GM12878 (cell line): ENCODE data around the gene KLHDC10. TPM values are rescaled to one million over a fixed set of nuclear protein-coding genes. Genes with fewer than 3 reads are reported as not detected.
"Not testable (repeated sequence)": the region's sequence is repeated elsewhere in the genome, so short reads cannot be mapped to it uniquely, and the experiment has no call there.

Source experiments
- ATAC-seq: fragments of 200-7000 bp; cut with Tn5 transposase; 3 replicates; pipeline ENCODE4 v1.9.1; 2020; ENCODE audit warnings: mild to moderate bottlenecking, moderate library complexity
- BruUV-seq: library from RNA; stranded (reverse); fragments of 400-500 nt; replicated peaks from 2 replicates; lab custom pipeline; 2021; lab: Mats Ljungman, UMichigan
- CTCF ChIA-PET: fragments of 300-600 bp; sonication (Branson Sonifier 250); formaldehyde crosslinking; extraction: SDS; loops from one replicate; lab custom pipeline; 2021; ENCODE audit warnings: inconsistent platforms; lab: Yijun Ruan, JAX
- POLR2A ChIA-PET: fragments of 350-600 bp; formaldehyde crosslinking; extraction: SDS; loops from one replicate; lab custom pipeline; 2021; ENCODE audit warnings: inconsistent platforms; lab: Charles Lee
- RAD21 ChIA-PET: fragments of 300-600 bp; sonication (Branson Sonifier 250); formaldehyde crosslinking; loops from one replicate; lab custom pipeline; 2023; ENCODE audit warnings: antibody characterized with exemption; ENCODE audit not compliant: unreplicated experiment; lab: Charles Lee
- SMC1A ChIA-PET: fragments of 300-600 bp; sonication (Branson Sonifier 250); formaldehyde crosslinking; loops from one replicate; lab custom pipeline; 2023; ENCODE audit not compliant: unreplicated experiment, uncharacterized antibody; lab: Charles Lee
- DNase-seq: peaks from one replicate; pipeline ENCODE4 v3.0.0-alpha.2; 2011; ENCODE audit warnings: low read depth, low spot score
- FAIRE-seq: peaks from 3 replicates; lab custom pipeline; 2011; peaks lifted over from hg19 to GRCh38; lab: Jason Lieb, UNC
- H2AFZ ChIP-seq: 2 replicates; pipeline ENCODE4 v1.6.0; 2011; ENCODE audit warnings: low read depth, low read length, control low read depth; ENCODE audit not compliant: control insufficient read depth
- H3K27ac ChIP-seq: 2 replicates; pipeline ENCODE4 v1.5.1; 2011; ENCODE audit warnings: control low read depth; ENCODE audit not compliant: control insufficient read depth, insufficient read depth
- H3K27me3 ChIP-seq, 2 experiments: replicated peaks in 1 of 2; 2 replicates each; pipeline versions ENCODE4 v1.6.0 to v1.6.1; 2011; ENCODE audit warnings: low read length in 1 of 2; ENCODE audit not compliant: control insufficient read depth in 2 of 2, insufficient read depth in 2 of 2
- H3K36me3 ChIP-seq, 2 experiments: 2 replicates each; pipeline ENCODE4 v1.5.1; 2011; ENCODE audit warnings: low read length in 1 of 2; ENCODE audit not compliant: control insufficient read depth in 2 of 2, insufficient read depth in 2 of 2
- H3K4me1 ChIP-seq: 2 replicates; pipeline ENCODE4 v1.6.1; 2011; ENCODE audit warnings: mild to moderate bottlenecking, low read length, moderate library complexity, mixed read lengths; ENCODE audit not compliant: control insufficient read depth, insufficient read depth
- H3K4me2 ChIP-seq: 2 replicates; pipeline ENCODE4 v1.6.0; 2011; ENCODE audit warnings: control low read depth; ENCODE audit not compliant: control insufficient read depth, insufficient read depth
- H3K4me3 ChIP-seq: fragments of 200-600 bp; sonication (generic); 2 replicates; pipeline ENCODE4 v1.5.1; 2016
- H3K79me2 ChIP-seq: 2 replicates; pipeline ENCODE4 v1.6.0; 2011; ENCODE audit warnings: low read length; ENCODE audit not compliant: control insufficient read depth, insufficient read depth
- H3K9ac ChIP-seq: 2 replicates; pipeline ENCODE4 v1.8.0; 2011; ENCODE audit warnings: low read length, control low read depth, mixed read lengths; ENCODE audit not compliant: control insufficient read depth, insufficient read depth
- H3K9me3 ChIP-seq: replicated peaks from 3 replicates; pipeline ENCODE4 v1.5.1; 2011; ENCODE audit warnings: mild to moderate bottlenecking, low read length; ENCODE audit not compliant: control insufficient read depth, insufficient read depth
- H4K20me1 ChIP-seq: 2 replicates; pipeline ENCODE4 v1.6.0; 2011; ENCODE audit not compliant: control insufficient read depth, insufficient read depth
- BRCA1 ChIP-seq: IDR thresholded peaks from 2 replicates; pipeline ENCODE4 v1.6.1; 2011; ENCODE audit warnings: low read depth, low read length, improper control_type of control experiment
- FOS ChIP-seq: IDR thresholded peaks from 3 replicates; pipeline ENCODE4 v1.6.1; 2011; ENCODE audit warnings: borderline replicate concordance; ENCODE audit not compliant: insufficient read length; ENCODE audit errors: extremely low read depth
- HDAC6 ChIP-seq: fragments of 200-600 bp; sonication (generic); IDR thresholded peaks from one replicate; pipeline ENCODE4 v1.8.0; 2017; ENCODE audit warnings: antibody characterized with exemption; ENCODE audit not compliant: unreplicated experiment
- IKZF1 ChIP-seq: fragments of 450-650 bp; conservative IDR thresholded peaks from 2 replicates; pipeline ENCODE4 v1.6.1; 2017; ENCODE audit warnings: antibody characterized with exemption, mild to moderate bottlenecking
- IRF4 ChIP-seq: IDR thresholded peaks from 2 replicates; pipeline ENCODE4 v1.6.1; 2011; ENCODE audit warnings: low read depth, low read length
- MXI1 ChIP-seq: fragments of 150-350 bp; IDR thresholded peaks from 2 replicates; pipeline ENCODE4 v1.6.1; 2011; ENCODE audit warnings: low read depth, mild to moderate bottlenecking, inconsistent platforms, low read length, improper control_type of control experiment
- NR2C2 ChIP-seq: IDR thresholded peaks from 2 replicates; pipeline ENCODE4 v1.6.1; 2011; ENCODE audit warnings: borderline replicate concordance, low read depth; ENCODE audit not compliant: control insufficient read depth, insufficient read length
- NRF1 ChIP-seq: conservative IDR thresholded peaks from 2 replicates; pipeline ENCODE4 v1.6.1; 2011; ENCODE audit warnings: mild to moderate bottlenecking, low read depth, low read length, improper control_type of control experiment
- RBBP5 ChIP-seq: fragments of 200-600 bp; sonication (generic); conservative IDR thresholded peaks from 2 replicates; pipeline ENCODE4 v1.6.1; 2016
- RFX5 ChIP-seq: IDR thresholded peaks from 2 replicates; pipeline ENCODE4 v1.6.1; 2011; ENCODE audit warnings: low read depth, low read length, improper control_type of control experiment
- SREBF2 ChIP-seq: IDR thresholded peaks from 2 replicates; pipeline ENCODE4 v1.6.1; 2012; ENCODE audit warnings: mild to moderate bottlenecking, low read length
- ZNF207 ChIP-seq: fragments of 450-650 bp; IDR thresholded peaks from 2 replicates; pipeline ENCODE4 v1.6.1; 2014; ENCODE audit warnings: antibody characterized with exemption, mild to moderate bottlenecking, borderline replicate concordance
- WGBS: methylation state at CpG from one replicate; pipeline ENCODE4 v1.1.6; 2016; ENCODE audit warnings: low lambda C conversion rate; ENCODE audit not compliant: insufficient replicate concordance, insufficient coverage; ENCODE audit errors: missing lambda C conversion rate; 5-methylcytosine and 5-hydroxymethylcytosine counted together
- in situ Hi-C: fragments of 300-500 bp; cut with MboI; formaldehyde crosslinking; loops from 9 replicates; pipeline ENCODE4 v1.14.3; 2018; ENCODE audit warnings: mixed read lengths
- intact Hi-C: fragments of 100-400 bp; cut with micrococcal nuclease; formaldehyde crosslinking; loops from one replicate; pipeline ENCODE4 v1.14.2; 2022; ENCODE audit not compliant: unreplicated experiment
- polyA plus RNA-seq, 11 experiments: library from polyadenylated mRNA; depleted of rRNA in 4 of 11; unstranded in 6 of 11; stranded (reverse) in 5 of 11; fragments of >200 nt; fragmentation: Nextera tagmentation in 4 of 11; fragmentation: Illumina TruSeq in 1 of 11; extraction: Ambion mirVana in 4 of 11; extraction: Trizol in 1 of 11; gene quantifications; 1 replicate in 1 of 11; 2 replicates in 10 of 11; pipeline versions ENCODE4 v1.2.1 to v1.2.3, GENCODE V29; 2011 to 2016; ENCODE audit warnings: inconsistent platforms in 2 of 11, missing spikeins in 2 of 11, low read depth in 1 of 11
- total RNA-seq, 4 experiments: library from RNA; depleted of rRNA in 3 of 4; stranded (reverse); fragments of >200 nt in 3 of 4; fragmentation: Illumina TruSeq in 1 of 4; extraction: Trizol in 1 of 4; gene quantifications; 2 replicates each; pipeline versions ENCODE4 v1.2.1 to v1.2.3, GENCODE V29; 2013 to 2021
- TF ChIP-seq, protein P1 (sequence below): fragments of 450-650 bp; formaldehyde crosslinking; IDR thresholded peaks from 2 replicates; pipeline ENCODE4 v1.5.0; 2022; ENCODE audit warnings: mild to moderate bottlenecking, missing genetic modification characterization

The KLHDC10 gene
- total and polyA plus RNA-seq, 10 of the 15 experiments (the other 5 are each of a cell fraction or from before 2014, with no cell fraction given), result 2.9 to 20.6 (median 9.4) TPM

DNA sequence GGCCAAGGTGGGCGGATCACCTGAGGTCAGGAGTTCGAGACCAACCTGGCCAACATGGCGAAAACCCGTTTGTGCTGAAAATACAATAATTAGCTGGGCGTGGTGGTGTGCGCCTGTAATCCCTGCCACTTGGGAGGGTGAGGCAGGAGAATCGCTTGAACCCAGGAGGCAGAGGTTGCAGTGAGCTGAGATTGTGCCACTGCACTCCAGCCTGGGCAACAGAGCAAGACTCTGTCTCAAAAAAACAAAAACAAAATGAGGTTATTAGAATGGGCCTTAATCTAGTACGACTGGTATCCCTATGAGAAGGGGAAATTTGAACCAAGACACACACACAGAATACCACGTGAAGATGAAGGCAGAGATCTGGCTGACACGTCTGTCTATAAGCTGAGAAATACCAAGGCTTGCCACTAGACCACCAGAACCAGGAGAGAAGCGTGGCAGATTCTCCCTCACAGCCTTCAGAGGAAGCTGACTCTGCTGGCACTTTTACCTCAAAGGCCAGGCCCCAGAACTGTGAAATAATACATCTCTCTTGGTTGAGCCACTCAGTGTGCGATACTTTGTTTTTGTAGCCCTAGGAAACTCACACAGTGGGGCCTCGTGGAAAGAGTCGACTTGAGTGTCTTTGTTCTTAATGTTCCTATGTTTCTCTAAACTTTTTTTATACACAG is 75.2 kb downstream of the KLHDC10 start:
- H3K4me1 ChIP-seq, result peaks cover 40% of the 10 kb centered on the region
- CTCF ChIA-PET, result interaction anchor here (0.8 kb wide), 1 partner anchor 22 kb away, joined by 3 read pairs; no protein-coding TSS in a partner anchor

DNA sequence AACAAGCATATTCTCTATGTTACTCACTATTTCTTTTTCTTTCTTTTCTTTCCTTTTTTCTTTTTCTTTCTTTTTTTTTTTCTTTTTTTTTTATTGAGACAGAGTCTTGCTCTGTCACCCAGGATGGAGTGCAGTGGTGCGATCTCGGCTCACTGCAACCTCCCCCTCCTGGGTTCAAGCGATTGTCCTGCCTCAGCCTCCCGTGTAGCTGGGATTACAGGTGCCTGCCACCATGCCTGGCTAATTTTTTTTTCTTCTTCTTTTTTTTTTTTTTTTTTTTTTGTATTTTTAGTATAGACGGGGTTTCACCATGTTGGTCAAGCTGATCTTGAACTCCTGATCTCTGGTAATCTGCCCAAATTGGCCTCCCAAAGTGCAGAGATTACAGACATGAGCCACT is 75.8 kb downstream of the KLHDC10 start:
- ChIA-PET POLR2A (interaction anchor here (0.6 kb wide), 1 partner anchor 197 kb away, joined by 5 read pairs; no protein-coding TSS in a partner anchor), CTCF (interaction anchor here (0.8 kb wide), 1 partner anchor 21 kb away, joined by 3 read pairs; no protein-coding TSS in a partner anchor), SMC1A (interaction anchor here (1.2 kb wide), 1 partner anchor 112 kb away, joined by 3 read pairs; no protein-coding TSS in a partner anchor), RAD21 (interaction anchor here (0.6 kb wide), 2 partner anchors 338 to 611 kb away, joined by 4 read pairs; no protein-coding TSS in a partner anchor)
- H3K9me3 ChIP-seq, FAIRE-seq, H3K9ac ChIP-seq, BruUV-seq, H3K4me2 ChIP-seq, ATAC-seq, H3K27ac ChIP-seq, H2AFZ ChIP-seq, H3K36me3 ChIP-seq, intact Hi-C loops, DNase-seq, H3K79me2 ChIP-seq, in situ Hi-C loops, H3K4me3 ChIP-seq, H4K20me1 ChIP-seq, H3K27me3 ChIP-seq: not testable (repeated sequence)
- WGBS, result 82% methylated on average over 5 of the region's 5 CpGs
- peaks cover 37% of the 10 kb centered on the region for H3K4me1 ChIP-seq

More for the DNA sequence above, 75.2 kb downstream of the KLHDC10 start:
- no peak overlapping the region for H3K4me2 ChIP-seq
- RAD21 ChIA-PET, result interaction anchor here (0.6 kb wide), 1 partner anchor 612 kb away, joined by 4 read pairs; no protein-coding TSS in a partner anchor
- H3K9ac ChIP-seq, result no peak overlapping the region
- no peaks in the 10 kb centered on the region for H4K20me1 ChIP-seq
- no peaks in the 10 kb centered on the region for H3K79me2 ChIP-seq
- POLR2A ChIA-PET, result no interaction called here
- in situ Hi-C loops (no loop called here), intact Hi-C loops (no loop called here)
- SMC1A ChIA-PET, result no interaction called here
- no peaks in the 10 kb centered on the region for H3K36me3 ChIP-seq
- TF ChIP-seq HDAC6 (no peak), MXI1 (no peak), RFX5 (no peak), FOS (no peak), IRF4 (no peak), NR2C2 (no peak), SREBF2 (no peak), RBBP5 (no peak), ZNF207 (no peak), NRF1 (no peak), IKZF1 (no peak), BRCA1 (no peak)
- TF ChIP-seq, protein P1, sequence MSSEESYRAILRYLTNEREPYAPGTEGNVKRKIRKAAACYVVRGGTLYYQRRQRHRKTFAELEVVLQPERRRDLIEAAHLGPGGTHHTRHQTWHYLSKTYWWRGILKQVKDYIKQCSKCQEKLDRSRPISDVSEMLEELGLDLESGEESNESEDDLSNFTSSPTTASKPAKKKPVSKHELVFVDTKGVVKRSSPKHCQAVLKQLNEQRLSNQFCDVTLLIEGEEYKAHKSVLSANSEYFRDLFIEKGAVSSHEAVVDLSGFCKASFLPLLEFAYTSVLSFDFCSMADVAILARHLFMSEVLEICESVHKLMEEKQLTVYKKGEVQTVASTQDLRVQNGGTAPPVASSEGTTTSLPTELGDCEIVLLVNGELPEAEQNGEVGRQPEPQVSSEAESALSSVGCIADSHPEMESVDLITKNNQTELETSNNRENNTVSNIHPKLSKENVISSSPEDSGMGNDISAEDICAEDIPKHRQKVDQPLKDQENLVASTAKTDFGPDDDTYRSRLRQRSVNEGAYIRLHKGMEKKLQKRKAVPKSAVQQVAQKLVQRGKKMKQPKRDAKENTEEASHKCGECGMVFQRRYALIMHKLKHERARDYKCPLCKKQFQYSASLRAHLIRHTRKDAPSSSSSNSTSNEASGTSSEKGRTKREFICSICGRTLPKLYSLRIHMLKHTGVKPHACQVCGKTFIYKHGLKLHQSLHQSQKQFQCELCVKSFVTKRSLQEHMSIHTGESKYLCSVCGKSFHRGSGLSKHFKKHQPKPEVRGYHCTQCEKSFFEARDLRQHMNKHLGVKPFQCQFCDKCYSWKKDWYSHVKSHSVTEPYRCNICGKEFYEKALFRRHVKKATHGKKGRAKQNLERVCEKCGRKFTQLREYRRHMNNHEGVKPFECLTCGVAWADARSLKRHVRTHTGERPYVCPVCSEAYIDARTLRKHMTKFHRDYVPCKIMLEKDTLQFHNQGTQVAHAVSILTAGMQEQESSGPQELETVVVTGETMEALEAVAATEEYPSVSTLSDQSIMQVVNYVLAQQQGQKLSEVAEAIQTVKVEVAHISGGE, result no peak
- no peaks in the 10 kb centered on the region for H3K9me3 ChIP-seq
- DNase-seq (no peak), ATAC-seq (no peak), FAIRE-seq (no peak)
- 74% methylated on average over 14 of the region's 14 CpGs for WGBS
- no peak overlapping the region for H2AFZ ChIP-seq
- H3K27ac ChIP-seq, result no peak overlapping the region
- no peaks in the 10 kb centered on the region for H3K27me3 ChIP-seq
- H3K4me3 ChIP-seq, result no peak overlapping the region
- BruUV-seq, result no TSS peak
